Measurements from ENCODE around the gene CRYGD.
"Not testable (repeated sequence)": the region's sequence is repeated elsewhere in the genome, so short reads cannot be mapped to it uniquely, and the experiment has no call there.

Gene CRYGD

DNA sequence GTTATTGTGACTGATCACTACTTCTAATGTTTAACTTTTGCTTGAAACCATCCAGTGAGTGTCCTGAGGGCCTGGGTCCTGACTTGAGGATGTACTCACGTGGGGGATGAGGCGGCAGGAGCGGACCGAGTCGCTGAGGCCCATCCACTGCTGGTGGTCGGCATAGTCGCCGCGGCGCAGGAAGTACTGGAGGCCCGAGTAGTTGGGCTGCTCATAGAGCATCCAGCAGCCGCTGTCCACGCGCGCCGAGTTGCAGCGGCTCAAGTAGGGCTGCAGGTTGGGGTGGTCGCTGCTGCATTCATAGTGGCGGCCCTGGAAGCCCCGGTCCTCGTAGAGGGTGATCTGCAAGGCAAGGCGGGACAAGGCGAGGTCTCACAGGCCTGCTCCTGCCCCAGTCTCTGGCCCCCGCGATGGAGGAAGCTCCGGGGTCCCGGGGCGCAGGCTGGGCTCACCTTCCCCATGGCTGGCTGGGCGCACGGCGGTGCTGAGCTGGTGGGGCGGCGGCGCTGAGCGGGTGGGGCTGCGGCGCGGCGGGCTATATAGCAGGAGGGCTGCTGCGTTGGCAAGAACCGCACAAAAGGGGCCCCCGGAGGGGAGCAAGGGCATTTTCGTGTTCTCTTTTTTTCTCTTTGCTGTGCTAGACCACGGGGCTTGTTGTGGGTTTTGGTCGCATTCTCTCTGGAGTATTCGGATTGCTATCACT, at the start of gene CRYGD:
CRYGD (minus strand) TSS at position 512 of the 703 bp plus-strand sequence; CDS start at position 461, 51 bp downstream.
- not testable (repeated sequence) for DNase-seq (ENCODE audit: low read depth in 2 of 2)

DNA sequence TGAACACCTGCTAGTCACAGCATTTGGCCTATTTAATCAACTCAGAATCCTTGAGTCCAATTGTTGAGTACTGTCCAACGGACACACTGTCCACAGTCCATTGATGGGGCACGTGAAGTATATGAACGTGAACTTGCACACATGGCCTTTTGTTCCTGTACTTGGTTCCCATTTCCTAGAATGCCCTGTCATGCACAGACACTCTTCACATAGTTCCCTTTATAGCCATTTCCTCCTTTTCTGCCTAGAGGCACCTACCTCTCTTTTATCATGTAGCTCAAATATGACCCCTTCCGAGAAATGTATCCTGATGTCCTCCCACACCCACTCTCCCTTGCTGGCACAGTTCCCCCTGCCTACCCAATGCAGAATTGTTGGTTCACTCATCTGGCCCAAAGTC, 47.8 kb upstream of the CRYGD start:
- DNase-seq (ENCODE audit: low read depth in 2 of 2), result no peak

- no peak for DNase-seq (ENCODE audit: low read depth in 2 of 2)
These were observed 40.8 kb upstream of the CRYGD start for GRCh38 chr2:208164951-208165755.

- no peak for DNase-seq (ENCODE audit: low read depth in 2 of 2)
These were observed 39.2 kb upstream of the CRYGD start, which contains the start of gene CRYGA for GRCh38 chr2:208163489-208163888. TSS of gene CRYGA (minus strand) at chr2:208163589. CDS start at chr2:208163556, 33 bp downstream.

DNA sequence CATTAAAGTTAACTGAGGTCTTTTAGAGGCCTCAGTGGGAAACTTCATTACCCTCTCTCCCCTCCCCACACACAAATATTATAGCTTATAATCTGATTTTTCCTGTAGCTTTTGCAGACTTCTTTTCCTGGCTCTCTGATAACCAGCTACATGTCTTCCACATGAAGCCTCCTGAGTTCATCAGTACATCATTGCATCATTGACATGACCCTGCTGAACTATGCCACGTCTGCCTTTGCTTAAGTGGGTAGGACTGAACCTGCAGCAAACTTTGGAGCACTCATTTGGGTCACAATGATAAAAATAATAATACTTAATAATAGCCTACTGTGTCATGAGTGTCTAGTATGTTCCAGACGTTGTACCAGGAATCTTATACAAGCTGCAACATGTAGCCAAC, 32.1 kb upstream of the CRYGD start:
- no peak for DNase-seq (ENCODE audit: low read depth in 2 of 2)

GRCh38 chr2:208153156-208153555, 28.8 kb upstream of the CRYGD start:
- DNase-seq (ENCODE audit: low read depth in 2 of 2), result no peak

- DNase-seq (ENCODE audit: low read depth in 2 of 2), result no peak
These were observed 26.6 kb upstream of the CRYGD start for GRCh38 chr2:208150956-208151355.

GRCh38 chr2:208150094-208150493, 25.8 kb upstream of the CRYGD start:
- DNase-seq (ENCODE audit: low read depth in 2 of 2), result no peak

- no peak for DNase-seq (ENCODE audit: low read depth in 2 of 2)
These were observed 24.5 kb upstream of the CRYGD start for GRCh38 chr2:208148803-208149202.

DNA sequence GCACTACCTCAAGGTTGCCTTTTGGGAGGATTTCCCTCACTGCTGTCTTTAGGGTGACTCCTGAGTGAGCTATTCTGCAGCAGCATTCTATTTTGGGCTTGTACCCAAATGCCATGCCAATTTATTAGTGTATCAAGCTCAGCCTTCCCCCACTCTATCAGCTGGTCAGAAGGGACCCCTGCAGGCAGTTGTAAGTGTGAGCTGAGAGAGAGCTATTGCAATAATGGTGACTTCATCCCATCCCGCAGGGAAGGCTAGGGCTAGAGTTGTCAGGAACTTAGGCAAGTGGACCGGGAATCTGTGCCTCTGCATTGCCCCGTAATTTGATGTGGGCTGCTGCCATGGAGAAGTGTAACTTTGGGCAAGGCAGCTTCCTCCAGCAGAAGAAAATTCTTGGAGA, 23.4 kb upstream of the CRYGD start:
- DNase-seq (ENCODE audit: low read depth in 2 of 2), result no peak

- DNase-seq (ENCODE audit: low read depth in 2 of 2), result no peak
These were observed 22.7 kb upstream of the CRYGD start for GRCh38 chr2:208147008-208147407.

- no peak for DNase-seq (ENCODE audit: low read depth in 2 of 2)
These were observed 21.7 kb upstream of the CRYGD start, which contains the start of gene CRYGB for GRCh38 chr2:208146006-208146405. TSS of gene CRYGB (minus strand) at chr2:208146158. CDS start at chr2:208146120, 38 bp downstream.

DNA sequence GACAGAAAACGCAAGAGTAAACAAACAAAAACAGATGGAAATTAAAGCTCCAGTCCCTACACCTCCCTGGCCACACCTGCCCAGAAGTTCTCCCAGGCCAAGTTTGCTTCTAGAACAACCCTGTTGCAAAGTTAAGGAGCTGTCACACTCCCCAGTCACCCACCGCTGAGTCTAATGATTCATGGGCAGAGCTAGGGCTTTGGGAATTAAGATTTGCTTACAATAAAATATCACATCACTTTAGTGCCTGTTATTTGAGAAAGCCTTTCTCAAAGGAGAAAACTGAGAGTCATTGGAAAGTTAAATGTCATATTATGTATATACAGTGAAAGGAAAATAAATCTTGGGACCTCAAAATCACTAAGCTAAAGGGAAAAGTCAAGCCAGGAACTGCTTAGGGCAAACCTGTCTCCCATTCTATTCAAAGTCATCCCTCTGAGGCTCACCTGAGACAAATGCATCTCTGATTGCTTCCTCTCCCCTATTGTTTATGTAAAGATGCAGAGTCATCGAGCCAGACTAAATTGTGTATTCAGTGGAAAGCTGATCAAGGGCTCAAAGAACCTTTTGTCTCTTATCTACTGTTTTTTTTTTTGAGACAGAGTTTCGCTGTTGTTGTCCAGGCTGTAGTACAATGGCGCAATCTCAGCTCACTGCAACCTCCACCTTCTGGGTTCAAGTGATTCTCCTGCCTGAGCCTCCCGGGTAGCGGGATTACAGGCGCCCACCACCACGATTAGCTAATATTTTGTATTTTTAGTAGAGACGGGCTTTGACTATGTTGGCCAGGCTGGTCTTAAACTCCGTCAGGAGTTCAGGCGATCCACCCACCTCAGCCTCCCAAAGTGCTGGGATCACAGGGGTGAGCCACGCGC, 18.8 kb upstream of the CRYGD start:
- no peak for DNase-seq (ENCODE audit: low read depth in 2 of 2)

DNA sequence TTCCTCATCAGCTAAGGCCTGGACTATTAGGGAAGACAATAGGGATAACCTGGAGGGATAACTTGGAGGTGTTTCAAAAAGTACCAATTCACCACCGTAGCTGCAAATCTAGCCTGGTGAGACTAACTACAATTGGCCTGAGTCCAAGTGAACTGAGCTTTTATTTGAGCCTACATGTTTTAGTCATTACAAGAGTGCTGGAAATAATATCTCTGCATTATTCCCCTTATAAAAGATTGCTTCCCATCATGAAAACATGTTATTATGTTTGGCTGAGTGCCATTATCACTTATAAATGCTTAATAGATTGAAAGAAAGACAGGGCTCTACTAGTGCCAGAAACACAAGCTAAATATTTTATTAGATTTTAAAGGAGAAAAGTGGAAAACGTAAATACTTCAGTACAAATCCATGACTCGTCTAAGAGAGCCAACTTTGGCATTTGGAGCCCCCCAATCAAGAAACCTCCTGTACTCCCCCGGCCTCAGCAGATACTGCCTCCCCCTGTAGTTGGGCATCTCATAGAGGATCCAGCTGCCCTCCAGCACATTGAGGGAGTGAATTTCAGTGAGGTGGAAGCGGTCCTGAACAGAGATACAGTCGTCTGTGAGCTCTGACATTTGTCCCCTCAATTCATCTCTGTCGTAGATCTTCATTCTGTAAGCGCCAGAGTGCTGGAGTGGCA, 18.1 kb upstream of the CRYGD start:
- DNase-seq (ENCODE audit: low read depth in 2 of 2), result no peak

- no peak for DNase-seq (ENCODE audit: low read depth in 2 of 2)
These were observed 15.1 kb upstream of the CRYGD start for GRCh38 chr2:208139447-208139846.

DNA sequence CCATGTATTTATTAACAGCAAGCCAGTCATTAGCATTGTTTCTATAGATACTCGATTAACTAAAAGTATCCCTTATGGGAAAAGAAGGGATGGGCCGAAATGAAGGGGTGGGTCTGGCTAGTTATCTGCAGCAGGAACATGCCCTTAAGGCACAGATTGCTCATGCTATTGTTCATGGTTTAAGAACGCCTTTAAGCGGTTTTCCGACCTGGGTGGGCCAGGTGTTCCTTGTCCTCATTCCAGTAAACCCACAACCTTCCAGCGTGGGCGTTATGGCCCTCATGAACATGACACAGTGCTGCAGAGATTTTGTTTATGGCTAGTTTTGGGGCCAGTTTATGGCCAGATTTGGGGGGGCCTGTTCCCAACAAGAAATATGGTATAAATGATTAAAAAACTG, 14.0 kb upstream of the CRYGD start:
- not testable (repeated sequence) for DNase-seq (ENCODE audit: low read depth in 2 of 2)

DNA sequence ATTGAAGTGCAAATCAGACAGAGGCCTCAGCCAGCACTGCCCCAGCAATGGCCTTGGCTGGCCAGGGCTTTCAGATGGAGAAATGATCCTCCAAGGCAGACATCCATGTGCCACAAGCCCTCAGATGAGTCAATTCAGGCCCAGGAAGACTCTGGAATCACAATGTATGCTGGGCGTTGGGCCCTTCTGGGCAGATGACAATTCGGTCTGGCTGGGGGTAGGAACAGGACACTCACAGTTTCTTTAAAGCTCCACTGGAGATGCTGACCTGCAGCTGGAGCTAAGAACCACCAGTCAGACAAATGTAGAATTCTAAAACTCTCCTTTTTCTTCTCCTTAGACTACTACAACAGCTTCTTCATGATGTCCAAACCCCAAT, 12.4 kb upstream of the CRYGD start:
- DNase-seq (ENCODE audit: low read depth in 2 of 2), result no peak

- DNase-seq (ENCODE audit: low read depth in 2 of 2), result no peak
These were observed 11.7 kb upstream of the CRYGD start for GRCh38 chr2:208135794-208136715.

DNA sequence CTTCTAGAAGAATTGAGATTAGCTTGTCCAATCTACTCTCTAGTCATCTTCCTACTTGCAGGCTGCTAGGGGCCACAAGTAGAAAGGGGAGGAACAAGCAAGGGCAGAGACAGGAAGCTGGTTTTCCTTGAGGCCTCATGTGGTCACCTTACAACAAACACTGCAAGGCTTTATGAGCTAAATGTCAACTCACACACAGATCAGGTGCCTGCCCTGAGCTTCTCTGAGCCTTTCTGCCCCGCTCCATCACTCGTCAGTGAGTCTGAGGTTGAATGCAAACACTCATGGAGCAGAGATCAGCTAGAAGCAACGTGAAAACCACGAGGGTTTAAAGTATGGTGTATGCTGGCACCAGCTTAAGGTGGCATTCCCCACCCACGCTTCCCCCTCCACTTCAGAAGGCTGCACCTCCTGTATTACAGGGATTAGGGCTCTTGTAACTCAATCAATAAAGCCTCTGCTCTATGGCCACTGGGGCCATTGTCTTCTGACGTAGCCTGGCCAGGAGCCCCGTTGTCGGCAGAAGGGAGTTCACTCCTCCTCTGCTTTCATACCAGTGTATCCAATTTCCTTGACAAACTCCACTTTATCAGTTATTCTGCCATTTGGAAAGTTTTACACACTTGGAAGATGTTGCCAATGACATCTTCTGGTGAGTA, 10.7 kb upstream of the CRYGD start:
- no peak for DNase-seq (ENCODE audit: low read depth in 2 of 2)

- DNase-seq (ENCODE audit: low read depth in 2 of 2), result no peak
These were observed 6.4 kb upstream of the CRYGD start for GRCh38 chr2:208130712-208131110.
